H9 (cell line): ENCODE measurements around the gene AAMP. TPM values are rescaled to one million over a fixed set of nuclear protein-coding genes. Genes with fewer than 3 reads are reported as not detected.

Source experiments
- DNase-seq: peaks from one replicate; pipeline ENCODE4 v3.0.0-alpha.2; 2017
- H2AFZ ChIP-seq: one replicate; pipeline ENCODE4 v1.6.1; 2013; ENCODE audit warnings: mild to moderate bottlenecking, low read length, control low read depth, moderate library complexity
- H2AK5ac ChIP-seq: 2 replicates; pipeline ENCODE4 v1.6.1; 2013; ENCODE audit warnings: low read length, control low read depth, mixed read lengths; ENCODE audit not compliant: insufficient read length
- H2BK120ac ChIP-seq: one replicate; pipeline ENCODE4 v1.6.1; 2013; ENCODE audit warnings: low read depth, mild to moderate bottlenecking, low read length, control low read depth, inconsistent platforms; ENCODE audit not compliant: poor library complexity, severe bottlenecking
- H2BK12ac ChIP-seq: 2 replicates; pipeline ENCODE4 v1.6.1; 2013; ENCODE audit warnings: low read length, control low read depth, mixed read lengths, low read depth; ENCODE audit not compliant: insufficient read length
- H2BK15ac ChIP-seq: 2 replicates; pipeline ENCODE4 v1.6.1; 2013; ENCODE audit warnings: low read depth, low read length, control low read depth
- H2BK20ac ChIP-seq: one replicate; pipeline ENCODE4 v1.6.1; 2013; ENCODE audit warnings: low read depth, mild to moderate bottlenecking, low read length, control low read depth, inconsistent platforms; ENCODE audit not compliant: poor library complexity, severe bottlenecking
- H2BK5ac ChIP-seq: 2 replicates; pipeline ENCODE4 v1.6.1; 2013; ENCODE audit warnings: low read length, control low read depth, mixed read lengths; ENCODE audit not compliant: insufficient read length
- H3K14ac ChIP-seq: 2 replicates; pipeline ENCODE4 v1.6.1; 2013; ENCODE audit warnings: low read length, control low read depth; ENCODE audit not compliant: insufficient read depth
- H3K18ac ChIP-seq: 2 replicates; pipeline ENCODE4 v1.6.1; 2013; ENCODE audit warnings: low read depth, mild to moderate bottlenecking, mixed read lengths, low read length, control low read depth; ENCODE audit not compliant: insufficient read length
- H3K23ac ChIP-seq: 2 replicates; pipeline ENCODE4 v1.6.1; 2013; ENCODE audit warnings: low read length, control low read depth, mixed read lengths, low read depth; ENCODE audit not compliant: insufficient read length
- H3K23me2 ChIP-seq: 2 replicates; pipeline ENCODE4 v1.6.1; 2013; ENCODE audit warnings: low read depth, mild to moderate bottlenecking, mixed read lengths, low read length, control low read depth; ENCODE audit not compliant: insufficient read length, poor library complexity, severe bottlenecking
- H3K27ac ChIP-seq: 2 replicates; pipeline ENCODE4 v1.5.1; 2013; ENCODE audit warnings: low read length, control low read depth, mixed read lengths, low read depth; ENCODE audit not compliant: insufficient read length
- H3K27me3 ChIP-seq: 2 replicates; pipeline ENCODE4 v1.6.1; 2013; ENCODE audit warnings: low read length, control low read depth, inconsistent platforms; ENCODE audit not compliant: insufficient read depth
- H3K4ac ChIP-seq: 2 replicates; pipeline ENCODE4 v1.6.1; 2013; ENCODE audit warnings: low read depth, mild to moderate bottlenecking, control low read depth, inconsistent platforms, low read length, moderate library complexity
- H3K4me1 ChIP-seq: 2 replicates; pipeline ENCODE4 v1.6.1; 2013; ENCODE audit warnings: low read length, control low read depth, inconsistent platforms; ENCODE audit not compliant: insufficient read depth
- H3K4me2 ChIP-seq: 2 replicates; pipeline ENCODE4 v1.6.1; 2013; ENCODE audit warnings: low read length, control low read depth, mixed read lengths; ENCODE audit not compliant: insufficient read length, insufficient read depth
- H3K56ac ChIP-seq: 2 replicates; pipeline ENCODE4 v1.6.1; 2013; ENCODE audit warnings: low read depth, mild to moderate bottlenecking, mixed read lengths, low read length, control low read depth; ENCODE audit not compliant: insufficient read length
- H3K79me1 ChIP-seq: 2 replicates; pipeline ENCODE4 v1.6.1; 2013; ENCODE audit warnings: low read depth, mild to moderate bottlenecking, moderate library complexity, low read length, control low read depth, inconsistent platforms; ENCODE audit not compliant: insufficient read depth, poor library complexity, severe bottlenecking
- H3K79me2 ChIP-seq: 2 replicates; pipeline ENCODE4 v1.6.1; 2013; ENCODE audit warnings: low read length, control low read depth, inconsistent platforms; ENCODE audit not compliant: insufficient read depth
- H3K9ac ChIP-seq: 2 replicates; pipeline ENCODE4 v1.6.1; 2013; ENCODE audit warnings: low read length, control low read depth, mixed read lengths; ENCODE audit not compliant: insufficient read length; ENCODE audit errors: extremely low read depth
- H3K9me3 ChIP-seq: one replicate; pipeline ENCODE4 v1.6.1; 2013; ENCODE audit warnings: low read depth, low read length, inconsistent platforms; ENCODE audit not compliant: control insufficient read depth
- H3T11ph ChIP-seq: one replicate; pipeline ENCODE4 v1.6.1; 2013; ENCODE audit warnings: mild to moderate bottlenecking, low read length, control low read depth, inconsistent platforms
- H4K20me1 ChIP-seq: one replicate; pipeline ENCODE4 v1.6.1; 2013; ENCODE audit not compliant: control insufficient read depth, insufficient read length, insufficient read depth
- H4K5ac ChIP-seq: 2 replicates; pipeline ENCODE4 v1.6.1; 2013; ENCODE audit warnings: low read depth, mild to moderate bottlenecking, mixed read lengths, low read length, control low read depth; ENCODE audit not compliant: insufficient read length
- H4K8ac ChIP-seq: replicated peaks from 2 replicates; pipeline ENCODE4 v1.6.1; 2013; ENCODE audit warnings: low read length, control low read depth, mixed read lengths, low read depth; ENCODE audit not compliant: insufficient read length
- H4K91ac ChIP-seq: 2 replicates; pipeline ENCODE4 v1.6.1; 2013; ENCODE audit warnings: low read depth, mild to moderate bottlenecking, moderate library complexity, mixed read lengths, low read length, control low read depth; ENCODE audit not compliant: insufficient read length
- H3K27ac Mint-ChIP-seq, 3 experiments: 2 replicates in 2 of 3; 3 replicates in 1 of 3; pipeline ENCODE4 v1.8.0; 2020 to 2021; ENCODE audit warnings: mixed read lengths in 3 of 3, mild to moderate bottlenecking in 1 of 3, moderate library complexity in 1 of 3
- H3K27me3 Mint-ChIP-seq: 2 replicates; pipeline ENCODE4 v1.8.0; 2021; ENCODE audit warnings: low read depth, mild to moderate bottlenecking, moderate library complexity, mixed read lengths
- H3K36me3 Mint-ChIP-seq, 3 experiments: 2 replicates in 2 of 3; 3 replicates in 1 of 3; pipeline ENCODE4 v1.8.0; 2020 to 2021; ENCODE audit warnings: low read depth in 3 of 3, mixed read lengths in 3 of 3; ENCODE audit not compliant: insufficient read depth in 1 of 3
- H3K4me1 Mint-ChIP-seq, 2 experiments: 2 replicates each; pipeline ENCODE4 v1.8.0; 2020; ENCODE audit warnings: mixed read lengths in 2 of 2
- H3K4me3 Mint-ChIP-seq, 2 experiments: 2 replicates in 1 of 2; 3 replicates in 1 of 2; pipeline ENCODE4 v1.8.0; 2020 to 2021; ENCODE audit warnings: mild to moderate bottlenecking in 2 of 2, mixed read lengths in 2 of 2, moderate library complexity in 1 of 2
- H3K9me3 Mint-ChIP-seq, 2 experiments: 2 replicates in 1 of 2; 3 replicates in 1 of 2; pipeline ENCODE4 v1.8.0; 2020; ENCODE audit warnings: mild to moderate bottlenecking in 2 of 2, mixed read lengths in 2 of 2, moderate library complexity in 1 of 2
- WGBS: extraction: QIAGEN DNeasy Blood & Tissue Kit; methylation state at CpG from one replicate; pipeline ENCODE4 v1.1.7; 2013; ENCODE audit warnings: missing lambda C conversion rate, low lambda C conversion rate, mixed read lengths; ENCODE audit not compliant: insufficient read length; ENCODE audit errors: extremely low coverage; 5-methylcytosine and 5-hydroxymethylcytosine counted together
- total RNA-seq: library from RNA; stranded (reverse); gene quantifications from 2 replicates; pipeline ENCODE4 v1.2.1, GENCODE V29; 2021
- TF ChIP-seq, protein P1 (sequence below): fragments of 200-600 bp; sonication (generic); conservative IDR thresholded peaks from 3 replicates; pipeline ENCODE4 v1.8.0; 2021; ENCODE audit warnings: antibody characterized with exemption, mild to moderate bottlenecking

AAMP gene
- total RNA-seq, 1 experiment from 2014 or later: 103 TPM

DNA sequence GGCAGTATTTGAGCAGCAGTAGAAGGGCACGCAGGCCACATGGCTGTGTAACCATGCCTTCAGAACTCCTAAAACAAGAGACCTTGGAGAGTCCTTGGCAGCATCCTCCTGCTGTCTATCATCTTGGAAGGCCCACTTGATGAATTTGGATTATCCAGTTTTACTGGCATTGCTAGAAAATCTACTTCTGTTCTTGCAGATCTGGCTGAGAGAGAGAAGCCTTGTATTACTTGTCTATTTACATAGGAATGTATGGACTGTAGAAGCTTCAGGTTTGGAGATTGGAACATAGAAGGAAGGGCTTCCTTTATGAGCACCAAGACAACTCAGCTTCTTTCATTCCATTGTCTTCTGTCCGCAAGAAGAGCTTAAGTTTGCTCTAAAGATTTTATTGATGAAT, 25.3 kb downstream of the AAMP start:
- Histone ChIP-seq H3K56ac (no peak overlapping the region), H3K27me3 (no peaks in the 10 kb centered on the region), H2AK5ac (no peak overlapping the region), H3K9ac (no peak overlapping the region), H3K4me1 (no peaks in the 10 kb centered on the region), H2BK15ac (no peak overlapping the region), H3K9me3 (no peaks in the 10 kb centered on the region), H4K20me1 (no peaks in the 10 kb centered on the region), H2BK5ac (no peak overlapping the region), H3K14ac (no peak overlapping the region), H3K79me1 (no peaks in the 10 kb centered on the region), H3K79me2 (no peaks in the 10 kb centered on the region), H3T11ph (no peak overlapping the region), H4K91ac (no peak overlapping the region), H2BK120ac (no peak overlapping the region), H3K23me2 (no peaks in the 10 kb centered on the region), H2AFZ (no peak overlapping the region), H3K23ac (no peak overlapping the region), H3K27ac (no peak overlapping the region), H3K4me2 (no peak overlapping the region), H3K4ac (no peak overlapping the region), H4K8ac (no peak overlapping the region), H4K5ac (no peak overlapping the region), H2BK12ac (no peak overlapping the region), H3K18ac (no peak overlapping the region), H2BK20ac (no peak overlapping the region)
- no peak overlapping the region for H3K4me3 Mint-ChIP-seq
- WGBS: no CpG with 5 or more reads among the region's 2 CpGs
- no peaks in the 10 kb centered on the region for H3K9me3 Mint-ChIP-seq
- no peaks in the 10 kb centered on the region for H3K27me3 Mint-ChIP-seq
- H3K27ac Mint-ChIP-seq: no peak overlapping the region
- H3K4me1 Mint-ChIP-seq: no peaks in the 10 kb centered on the region
- TF ChIP-seq, protein P1, sequence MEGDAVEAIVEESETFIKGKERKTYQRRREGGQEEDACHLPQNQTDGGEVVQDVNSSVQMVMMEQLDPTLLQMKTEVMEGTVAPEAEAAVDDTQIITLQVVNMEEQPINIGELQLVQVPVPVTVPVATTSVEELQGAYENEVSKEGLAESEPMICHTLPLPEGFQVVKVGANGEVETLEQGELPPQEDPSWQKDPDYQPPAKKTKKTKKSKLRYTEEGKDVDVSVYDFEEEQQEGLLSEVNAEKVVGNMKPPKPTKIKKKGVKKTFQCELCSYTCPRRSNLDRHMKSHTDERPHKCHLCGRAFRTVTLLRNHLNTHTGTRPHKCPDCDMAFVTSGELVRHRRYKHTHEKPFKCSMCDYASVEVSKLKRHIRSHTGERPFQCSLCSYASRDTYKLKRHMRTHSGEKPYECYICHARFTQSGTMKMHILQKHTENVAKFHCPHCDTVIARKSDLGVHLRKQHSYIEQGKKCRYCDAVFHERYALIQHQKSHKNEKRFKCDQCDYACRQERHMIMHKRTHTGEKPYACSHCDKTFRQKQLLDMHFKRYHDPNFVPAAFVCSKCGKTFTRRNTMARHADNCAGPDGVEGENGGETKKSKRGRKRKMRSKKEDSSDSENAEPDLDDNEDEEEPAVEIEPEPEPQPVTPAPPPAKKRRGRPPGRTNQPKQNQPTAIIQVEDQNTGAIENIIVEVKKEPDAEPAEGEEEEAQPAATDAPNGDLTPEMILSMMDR: no peak
- no peak for DNase-seq
- peaks cover 43 to 98% (median 75%) of the 10 kb centered on the region in 3 experiments; a peak in 6 of 7 replicates for H3K36me3 Mint-ChIP-seq
